HG03095 (cell line): ENCODE data around the gene L3MBTL4.
"Not testable (repeated sequence)": the region's sequence is repeated elsewhere in the genome, so short reads cannot be mapped to it uniquely, and the experiment has no call there.

ENCODE experiments used
- ATAC-seq: cut with Tn5 transposase; IDR thresholded peaks from one replicate; pipeline ENCODE4 v1.9.1; 2021; ENCODE audit warnings: moderate library complexity; ENCODE audit not compliant: unreplicated experiment

Gene L3MBTL4

GRCh38 chr18:6414723-6415417, at the start of gene L3MBTL4:
Gene L3MBTL4 (minus strand): TSS chr18:6414911. CDS start chr18:6311625, 103,286 bp downstream.
- peak; percentile 42 for ATAC-seq

GRCh38 chr18:6452194-6452593, 37.5 kb upstream of the L3MBTL4 start:
- no peak for ATAC-seq

GRCh38 chr18:6449213-6449612, 34.5 kb upstream of the L3MBTL4 start:
- peak; percentile 63 for ATAC-seq

- no peak for ATAC-seq
These were observed 29.9 kb upstream of the L3MBTL4 start for GRCh38 chr18:6444466-6445228.

GRCh38 chr18:6441200-6441599, 26.5 kb upstream of the L3MBTL4 start:
- ATAC-seq, result no peak

- ATAC-seq, result no peak
These were observed 23.5 kb upstream of the L3MBTL4 start for GRCh38 chr18:6437937-6438818.

GRCh38 chr18:6435731-6436130, 21.0 kb upstream of the L3MBTL4 start:
- ATAC-seq, result no peak

- no peak for ATAC-seq
These were observed 20.4 kb upstream of the L3MBTL4 start for GRCh38 chr18:6434987-6435709.

GRCh38 chr18:6434481-6434880, 19.8 kb upstream of the L3MBTL4 start:
- no peak for ATAC-seq

GRCh38 chr18:6431659-6432318, 17.1 kb upstream of the L3MBTL4 start:
- ATAC-seq, result no peak

- ATAC-seq, result no peak
These were observed 14.2 kb upstream of the L3MBTL4 start for GRCh38 chr18:6428851-6429395.

- no peak for ATAC-seq
These were observed 12.6 kb upstream of the L3MBTL4 start for GRCh38 chr18:6427286-6427685.

- ATAC-seq, result no peak
These were observed 8.6 kb upstream of the L3MBTL4 start for GRCh38 chr18:6423289-6423688.

GRCh38 chr18:6414118-6414722, 491 bp downstream of the L3MBTL4 start:
- peak; percentile 79 for ATAC-seq

GRCh38 chr18:6413579-6414117, 1.1 kb downstream of the L3MBTL4 start:
- no peak for ATAC-seq

GRCh38 chr18:6412933-6413472, 1.7 kb downstream of the L3MBTL4 start:
- ATAC-seq, result no peak

- no peak for ATAC-seq
These were observed 3.3 kb downstream of the L3MBTL4 start for GRCh38 chr18:6411382-6411781.

- ATAC-seq, result no peak
These were observed 4.8 kb downstream of the L3MBTL4 start for GRCh38 chr18:6409933-6410332.

- not testable (repeated sequence) for ATAC-seq
These were observed 6.2 kb downstream of the L3MBTL4 start for GRCh38 chr18:6408543-6408942.
